Midbrain (tissue), 1 donor: ENCODE measurements around the gene MEIS2.

Experiments used
- DNase-seq: peaks from one replicate; lab custom pipeline; 2025; lab: John Stamatoyannopoulos, UW

Gene MEIS2

GRCh38 chr15:37077623-37078351, 22.6 kb downstream of the MEIS2 start:
- DNase-seq: no peak

- DNase-seq: no peak
Observed at GRCh38 chr15:37076543-37076942, 23.8 kb downstream of the MEIS2 start.

GRCh38 chr15:37075777-37076176, 24.6 kb downstream of the MEIS2 start:
- no peak for DNase-seq

- no peak for DNase-seq
Observed at GRCh38 chr15:37072181-37072580, 28.2 kb downstream of the MEIS2 start.

- DNase-seq: no peak
Observed at GRCh38 chr15:37071134-37071533, 29.2 kb downstream of the MEIS2 start.

- DNase-seq: no peak
Observed at GRCh38 chr15:37070686-37071085, 29.7 kb downstream of the MEIS2 start.

GRCh38 chr15:37061996-37062395, 38.4 kb downstream of the MEIS2 start:
- DNase-seq: no peak

GRCh38 chr15:37059086-37059485, 41.3 kb downstream of the MEIS2 start:
- no peak for DNase-seq

- no peak for DNase-seq
Observed at GRCh38 chr15:37058316-37058985, 41.9 kb downstream of the MEIS2 start.

GRCh38 chr15:37057831-37058230, 42.5 kb downstream of the MEIS2 start:
- no peak for DNase-seq

- DNase-seq: no peak
Observed at GRCh38 chr15:37057256-37057655, 43.1 kb downstream of the MEIS2 start.

- no peak for DNase-seq
Observed at GRCh38 chr15:37056177-37057121, 43.9 kb downstream of the MEIS2 start.

- no peak for DNase-seq
Observed at GRCh38 chr15:37055481-37055880, 44.9 kb downstream of the MEIS2 start.

GRCh38 chr15:37054336-37054735, 46.0 kb downstream of the MEIS2 start:
- no peak for DNase-seq

- DNase-seq: no peak
Observed at GRCh38 chr15:37053166-37053565, 47.2 kb downstream of the MEIS2 start.

GRCh38 chr15:37050345-37050744, 50.0 kb downstream of the MEIS2 start:
- no peak for DNase-seq

GRCh38 chr15:37046876-37047614, 53.3 kb downstream of the MEIS2 start:
- no peak for DNase-seq

GRCh38 chr15:37045859-37046740, 54.2 kb downstream of the MEIS2 start:
- no peak for DNase-seq

- no peak for DNase-seq
Observed at GRCh38 chr15:37044915-37045648, 55.3 kb downstream of the MEIS2 start.

GRCh38 chr15:37041836-37042235, 58.5 kb downstream of the MEIS2 start:
- DNase-seq: no peak
